ENCODE measurements around the gene DDX3X. TPM values are rescaled to one million over a fixed set of nuclear protein-coding genes. Genes with fewer than 3 reads are reported as not detected.

The DDX3X gene
- total RNA-seq, 1 experiment from 2014 or later = 228 TPM

DNA sequence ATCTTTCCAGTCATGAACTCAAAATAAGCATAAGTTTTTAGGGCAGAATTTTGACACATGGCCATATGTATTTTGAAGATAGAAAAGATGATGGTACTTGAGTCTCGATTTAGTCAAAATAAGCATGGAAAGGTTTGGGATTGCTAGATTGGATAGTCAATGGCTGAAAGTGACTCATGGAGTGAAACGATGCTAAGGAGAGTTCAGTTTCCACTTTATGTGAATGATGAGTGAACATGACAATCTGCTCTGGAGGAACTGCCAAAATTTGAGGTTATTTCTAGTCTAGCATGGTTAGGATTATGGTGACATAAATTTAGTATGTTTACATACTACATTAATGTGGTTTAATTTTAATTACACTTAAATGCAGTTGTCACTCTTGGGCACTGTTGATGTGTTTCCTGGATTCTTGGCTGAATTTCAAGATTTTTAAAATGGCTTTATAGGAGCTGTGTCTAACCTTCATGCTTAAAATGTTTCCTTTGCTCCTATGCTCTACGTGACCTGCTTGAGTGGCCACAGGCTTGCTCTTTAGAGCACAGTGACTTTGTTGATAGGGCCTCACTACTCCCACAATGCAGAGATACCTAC lies 17.1 kb downstream of the DDX3X start (continued):
- TF ChIP-seq, protein P1, sequence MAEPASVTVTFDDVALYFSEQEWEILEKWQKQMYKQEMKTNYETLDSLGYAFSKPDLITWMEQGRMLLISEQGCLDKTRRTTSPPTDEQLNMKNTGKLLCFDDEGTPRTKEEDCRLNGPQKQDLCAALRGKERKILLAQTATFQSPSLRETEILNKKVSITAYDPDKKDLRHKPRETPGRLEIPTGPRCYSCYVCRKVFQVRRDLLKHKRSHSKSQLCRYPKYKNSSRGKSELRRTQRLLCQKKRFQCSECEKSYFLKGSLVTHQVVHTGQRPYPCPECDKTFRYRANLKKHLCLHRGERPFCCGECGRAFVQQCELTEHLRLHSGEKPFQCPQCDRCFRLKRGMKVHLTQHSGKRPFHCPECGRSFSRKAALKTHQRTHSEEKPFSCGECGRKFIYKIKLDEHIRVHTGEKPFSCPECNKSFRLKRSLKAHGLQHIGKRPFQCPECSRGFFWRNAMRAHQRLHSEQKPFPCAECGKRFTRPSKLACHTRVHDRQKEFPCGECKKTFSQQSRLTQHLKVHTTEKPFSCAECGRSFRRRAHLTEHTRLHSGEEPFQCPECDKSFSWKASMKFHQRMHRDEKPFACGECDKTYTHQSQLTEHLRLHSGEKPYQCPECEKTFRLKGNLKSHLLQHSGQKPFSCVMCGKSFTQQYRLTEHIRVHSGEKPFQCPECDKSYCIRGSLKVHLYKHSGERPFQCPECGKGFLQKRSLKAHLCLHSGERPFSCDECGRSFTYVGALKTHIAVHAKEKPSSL (CRISPR knock-in tag; conservative IDR thresholded peaks at IDR 0.05) = peak; percentile 56
- TF ChIP-seq ZNF396 (CRISPR knock-in tag; IDR thresholded peaks at IDR 0.05; ENCODE audit: borderline replicate concordance) (no peak), NR3C1 (CRISPR knock-in tag; conservative IDR thresholded peaks at IDR 0.05; ENCODE audit: low read depth) (no peak), RELA (CRISPR knock-in tag; IDR thresholded peaks at IDR 0.05; ENCODE audit: borderline replicate concordance) (no peak), NFE2L1 (CRISPR knock-in tag; IDR thresholded peaks at IDR 0.05) (no peak), OVOL2 (CRISPR knock-in tag; IDR thresholded peaks at IDR 0.05; ENCODE audit: borderline replicate concordance) (0 out of 2 replicates have a peak, but pooled peaks have one; percentile 6), EMX1 (CRISPR knock-in tag; IDR thresholded peaks at IDR 0.05) (no peak), ZNF423 (CRISPR knock-in tag; IDR thresholded peaks at IDR 0.05) (no peak), TCF7 (CRISPR knock-in tag; IDR thresholded peaks at IDR 0.05; ENCODE audit: low read depth) (no peak), PRRX2 (CRISPR knock-in tag; IDR thresholded peaks at IDR 0.05) (peak; percentile 29), ZNF671 (CRISPR knock-in tag; IDR thresholded peaks at IDR 0.05) (peak; percentile 67; the same call in 1 of the 2 replicates)
- TF ChIP-seq, protein P2, sequence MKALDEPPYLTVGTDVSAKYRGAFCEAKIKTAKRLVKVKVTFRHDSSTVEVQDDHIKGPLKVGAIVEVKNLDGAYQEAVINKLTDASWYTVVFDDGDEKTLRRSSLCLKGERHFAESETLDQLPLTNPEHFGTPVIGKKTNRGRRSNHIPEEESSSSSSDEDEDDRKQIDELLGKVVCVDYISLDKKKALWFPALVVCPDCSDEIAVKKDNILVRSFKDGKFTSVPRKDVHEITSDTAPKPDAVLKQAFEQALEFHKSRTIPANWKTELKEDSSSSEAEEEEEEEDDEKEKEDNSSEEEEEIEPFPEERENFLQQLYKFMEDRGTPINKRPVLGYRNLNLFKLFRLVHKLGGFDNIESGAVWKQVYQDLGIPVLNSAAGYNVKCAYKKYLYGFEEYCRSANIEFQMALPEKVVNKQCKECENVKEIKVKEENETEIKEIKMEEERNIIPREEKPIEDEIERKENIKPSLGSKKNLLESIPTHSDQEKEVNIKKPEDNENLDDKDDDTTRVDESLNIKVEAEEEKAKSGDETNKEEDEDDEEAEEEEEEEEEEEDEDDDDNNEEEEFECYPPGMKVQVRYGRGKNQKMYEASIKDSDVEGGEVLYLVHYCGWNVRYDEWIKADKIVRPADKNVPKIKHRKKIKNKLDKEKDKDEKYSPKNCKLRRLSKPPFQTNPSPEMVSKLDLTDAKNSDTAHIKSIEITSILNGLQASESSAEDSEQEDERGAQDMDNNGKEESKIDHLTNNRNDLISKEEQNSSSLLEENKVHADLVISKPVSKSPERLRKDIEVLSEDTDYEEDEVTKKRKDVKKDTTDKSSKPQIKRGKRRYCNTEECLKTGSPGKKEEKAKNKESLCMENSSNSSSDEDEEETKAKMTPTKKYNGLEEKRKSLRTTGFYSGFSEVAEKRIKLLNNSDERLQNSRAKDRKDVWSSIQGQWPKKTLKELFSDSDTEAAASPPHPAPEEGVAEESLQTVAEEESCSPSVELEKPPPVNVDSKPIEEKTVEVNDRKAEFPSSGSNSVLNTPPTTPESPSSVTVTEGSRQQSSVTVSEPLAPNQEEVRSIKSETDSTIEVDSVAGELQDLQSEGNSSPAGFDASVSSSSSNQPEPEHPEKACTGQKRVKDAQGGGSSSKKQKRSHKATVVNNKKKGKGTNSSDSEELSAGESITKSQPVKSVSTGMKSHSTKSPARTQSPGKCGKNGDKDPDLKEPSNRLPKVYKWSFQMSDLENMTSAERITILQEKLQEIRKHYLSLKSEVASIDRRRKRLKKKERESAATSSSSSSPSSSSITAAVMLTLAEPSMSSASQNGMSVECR (CRISPR knock-in tag; IDR thresholded peaks at IDR 0.05; ENCODE audit: borderline replicate concordance) = no peak
- TF ChIP-seq, protein P3, sequence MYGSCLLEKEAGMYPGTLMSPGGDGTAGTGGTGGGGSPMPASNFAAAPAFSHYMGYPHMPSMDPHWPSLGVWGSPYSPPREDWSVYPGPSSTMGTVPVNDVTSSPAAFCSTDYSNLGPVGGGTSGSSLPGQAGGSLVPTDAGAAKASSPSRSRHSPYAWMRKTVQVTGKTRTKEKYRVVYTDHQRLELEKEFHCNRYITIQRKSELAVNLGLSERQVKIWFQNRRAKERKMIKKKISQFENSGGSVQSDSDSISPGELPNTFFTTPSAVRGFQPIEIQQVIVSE (CRISPR knock-in tag; IDR thresholded peaks at IDR 0.05; ENCODE audit: borderline replicate concordance) = no peak; the same call in 1 of the 2 replicates

DNA sequence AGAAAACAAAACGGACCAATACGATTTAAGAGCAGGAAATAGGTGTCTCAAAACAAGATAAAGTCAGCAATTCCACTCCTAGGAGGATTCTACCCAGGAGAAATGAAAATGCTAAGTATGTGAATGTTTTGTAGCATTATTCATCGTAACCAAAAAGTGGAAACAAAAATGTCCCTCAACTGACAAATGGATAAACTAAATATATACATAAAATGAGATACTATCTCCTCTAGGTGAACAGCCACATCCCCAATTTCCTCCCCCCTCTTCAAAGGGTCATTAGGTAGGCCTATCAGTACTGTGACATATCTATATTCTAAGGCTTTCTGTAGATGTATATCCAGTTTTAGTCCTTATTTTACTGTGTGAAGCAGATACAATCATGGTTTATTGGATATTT lies 18.0 kb downstream of the DDX3X start:
- H3K9me3 Mint-ChIP-seq = no peaks in the 10 kb centered on the region
- ChIA-PET POLR2A (interaction anchor here (1.3 kb wide), 1 partner anchor 32 kb away, joined by 5 read pairs; no protein-coding TSS in a partner anchor), CTCF (interaction anchor here (0.6 kb wide), 1 partner anchor 188 kb away, joined by 3 read pairs; no protein-coding TSS in a partner anchor)
- DNase-seq (ENCODE audit: low spot score) (no peak), ATAC-seq (peak; percentile 7; the same call in 1 of the 2 replicates)
- no peak overlapping the region for H3K4me3 Mint-ChIP-seq
- H3K36me3 Mint-ChIP-seq = peaks cover 25% of the 10 kb centered on the region
- H3K4me1 Mint-ChIP-seq = peaks cover 18% of the 10 kb centered on the region
- no peaks in the 10 kb centered on the region for H3K27me3 Mint-ChIP-seq (ENCODE audit: low read depth)
- peak overlapping the region; percentile 42; the same call in 1 of the 2 replicates for H3K27ac Mint-ChIP-seq
- TF ChIP-seq, protein P4, sequence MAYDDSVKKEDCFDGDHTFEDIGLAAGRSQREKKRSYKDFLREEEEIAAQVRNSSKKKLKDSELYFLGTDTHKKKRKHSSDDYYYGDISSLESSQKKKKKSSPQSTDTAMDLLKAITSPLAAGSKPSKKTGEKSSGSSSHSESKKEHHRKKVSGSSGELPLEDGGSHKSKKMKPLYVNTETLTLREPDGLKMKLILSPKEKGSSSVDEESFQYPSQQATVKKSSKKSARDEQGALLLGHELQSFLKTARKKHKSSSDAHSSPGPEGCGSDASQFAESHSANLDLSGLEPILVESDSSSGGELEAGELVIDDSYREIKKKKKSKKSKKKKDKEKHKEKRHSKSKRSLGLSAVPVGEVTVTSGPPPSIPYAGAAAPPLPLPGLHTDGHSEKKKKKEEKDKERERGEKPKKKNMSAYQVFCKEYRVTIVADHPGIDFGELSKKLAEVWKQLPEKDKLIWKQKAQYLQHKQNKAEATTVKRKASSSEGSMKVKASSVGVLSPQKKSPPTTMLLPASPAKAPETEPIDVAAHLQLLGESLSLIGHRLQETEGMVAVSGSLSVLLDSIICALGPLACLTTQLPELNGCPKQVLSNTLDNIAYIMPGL (CRISPR knock-in tag; IDR thresholded peaks at IDR 0.05) = no peak
- peak; percentile 23; the same call in 1 of the 2 replicates for TF ChIP-seq NFATC4 (CRISPR knock-in tag; IDR thresholded peaks at IDR 0.05)
- TF ChIP-seq FOXK1 (CRISPR knock-in tag; IDR thresholded peaks at IDR 0.05) = no peak
- TF ChIP-seq ZNF416 (CRISPR knock-in tag; IDR thresholded peaks at IDR 0.05) = no peak; the same call in 1 of the 2 replicates
- TF ChIP-seq, protein P5, sequence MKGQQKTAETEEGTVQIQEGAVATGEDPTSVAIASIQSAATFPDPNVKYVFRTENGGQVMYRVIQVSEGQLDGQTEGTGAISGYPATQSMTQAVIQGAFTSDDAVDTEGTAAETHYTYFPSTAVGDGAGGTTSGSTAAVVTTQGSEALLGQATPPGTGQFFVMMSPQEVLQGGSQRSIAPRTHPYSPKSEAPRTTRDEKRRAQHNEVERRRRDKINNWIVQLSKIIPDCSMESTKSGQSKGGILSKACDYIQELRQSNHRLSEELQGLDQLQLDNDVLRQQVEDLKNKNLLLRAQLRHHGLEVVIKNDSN (CRISPR knock-in tag; IDR thresholded peaks at IDR 0.05) = no peak
- TF ChIP-seq, protein P6, sequence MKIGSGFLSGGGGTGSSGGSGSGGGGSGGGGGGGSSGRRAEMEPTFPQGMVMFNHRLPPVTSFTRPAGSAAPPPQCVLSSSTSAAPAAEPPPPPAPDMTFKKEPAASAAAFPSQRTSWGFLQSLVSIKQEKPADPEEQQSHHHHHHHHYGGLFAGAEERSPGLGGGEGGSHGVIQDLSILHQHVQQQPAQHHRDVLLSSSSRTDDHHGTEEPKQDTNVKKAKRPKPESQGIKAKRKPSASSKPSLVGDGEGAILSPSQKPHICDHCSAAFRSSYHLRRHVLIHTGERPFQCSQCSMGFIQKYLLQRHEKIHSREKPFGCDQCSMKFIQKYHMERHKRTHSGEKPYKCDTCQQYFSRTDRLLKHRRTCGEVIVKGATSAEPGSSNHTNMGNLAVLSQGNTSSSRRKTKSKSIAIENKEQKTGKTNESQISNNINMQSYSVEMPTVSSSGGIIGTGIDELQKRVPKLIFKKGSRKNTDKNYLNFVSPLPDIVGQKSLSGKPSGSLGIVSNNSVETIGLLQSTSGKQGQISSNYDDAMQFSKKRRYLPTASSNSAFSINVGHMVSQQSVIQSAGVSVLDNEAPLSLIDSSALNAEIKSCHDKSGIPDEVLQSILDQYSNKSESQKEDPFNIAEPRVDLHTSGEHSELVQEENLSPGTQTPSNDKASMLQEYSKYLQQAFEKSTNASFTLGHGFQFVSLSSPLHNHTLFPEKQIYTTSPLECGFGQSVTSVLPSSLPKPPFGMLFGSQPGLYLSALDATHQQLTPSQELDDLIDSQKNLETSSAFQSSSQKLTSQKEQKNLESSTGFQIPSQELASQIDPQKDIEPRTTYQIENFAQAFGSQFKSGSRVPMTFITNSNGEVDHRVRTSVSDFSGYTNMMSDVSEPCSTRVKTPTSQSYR (CRISPR knock-in tag; IDR thresholded peaks at IDR 0.05) = no peak
- no peak for TF ChIP-seq CREB1 (CRISPR knock-in tag; IDR thresholded peaks at IDR 0.05)
- TF ChIP-seq, protein P7, sequence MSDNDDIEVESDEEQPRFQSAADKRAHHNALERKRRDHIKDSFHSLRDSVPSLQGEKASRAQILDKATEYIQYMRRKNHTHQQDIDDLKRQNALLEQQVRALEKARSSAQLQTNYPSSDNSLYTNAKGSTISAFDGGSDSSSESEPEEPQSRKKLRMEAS (CRISPR knock-in tag; IDR thresholded peaks at IDR 0.05) = no peak
- no peak for TF ChIP-seq MYBL2 (CRISPR knock-in tag; IDR thresholded peaks at IDR 0.05)
- no peak for TF ChIP-seq ZNF121 (CRISPR knock-in tag; IDR thresholded peaks at IDR 0.05)
